Activated CD4-positive, alpha-beta T cell treated with anti-CD3 and anti-CD28 coated beads, Interleukin-2, amount 50 U/mL, for 16 hours (primary cell): Measurements from ENCODE around the gene FZD4.
"Not testable (repeated sequence)": the region's sequence is repeated elsewhere in the genome, so short reads cannot be mapped to it uniquely, and the experiment has no call there.

ENCODE experiments used
- DNase-seq: peaks from one replicate; pipeline ENCODE4 v3.0.0-alpha.2; 2020

Gene FZD4

DNA sequence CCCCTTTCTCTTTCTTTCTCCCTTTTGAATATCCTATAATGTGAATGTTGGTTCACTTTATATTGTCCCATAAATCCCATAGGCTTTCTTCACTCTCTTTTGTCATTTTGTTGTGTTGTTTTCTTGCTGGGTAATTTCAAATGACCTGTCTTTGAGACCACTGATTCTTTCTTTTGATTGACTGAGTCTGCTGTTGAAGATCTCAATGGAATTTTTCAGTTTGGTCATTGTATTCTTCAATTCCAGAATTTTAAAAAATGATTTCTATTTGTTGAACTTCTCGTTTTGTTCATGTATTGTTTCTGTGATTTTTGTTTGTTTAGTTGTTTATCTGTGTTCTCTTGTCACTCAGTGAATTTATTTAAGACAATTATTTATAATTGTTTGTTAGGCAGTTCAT lies 17.5 kb upstream of the FZD4 start:
- DNase-seq: no peak

DNA sequence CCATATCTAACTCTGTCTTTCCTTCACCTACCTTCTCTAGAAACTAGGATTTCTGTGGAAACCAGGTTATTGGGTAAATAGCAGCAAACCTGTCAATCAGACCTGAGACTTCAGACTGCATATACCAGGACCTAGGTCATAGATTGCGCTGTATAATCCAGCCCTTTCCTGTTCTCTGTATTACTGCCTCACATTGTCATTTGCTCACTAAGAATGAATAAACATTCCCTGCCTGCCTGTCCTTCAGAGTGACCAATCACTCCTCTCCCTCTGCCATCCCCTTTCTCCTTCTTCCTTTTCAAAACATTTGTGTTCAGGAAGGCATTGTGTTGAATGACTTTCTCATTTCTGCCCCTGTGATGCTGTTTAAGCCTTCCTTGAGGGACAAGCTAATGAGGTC lies 14.1 kb upstream of the FZD4 start:
- DNase-seq: no peak

- not testable (repeated sequence) for DNase-seq
Observed at GRCh38 chr11:86967601-86968000, 12.4 kb upstream of the FZD4 start.

DNA sequence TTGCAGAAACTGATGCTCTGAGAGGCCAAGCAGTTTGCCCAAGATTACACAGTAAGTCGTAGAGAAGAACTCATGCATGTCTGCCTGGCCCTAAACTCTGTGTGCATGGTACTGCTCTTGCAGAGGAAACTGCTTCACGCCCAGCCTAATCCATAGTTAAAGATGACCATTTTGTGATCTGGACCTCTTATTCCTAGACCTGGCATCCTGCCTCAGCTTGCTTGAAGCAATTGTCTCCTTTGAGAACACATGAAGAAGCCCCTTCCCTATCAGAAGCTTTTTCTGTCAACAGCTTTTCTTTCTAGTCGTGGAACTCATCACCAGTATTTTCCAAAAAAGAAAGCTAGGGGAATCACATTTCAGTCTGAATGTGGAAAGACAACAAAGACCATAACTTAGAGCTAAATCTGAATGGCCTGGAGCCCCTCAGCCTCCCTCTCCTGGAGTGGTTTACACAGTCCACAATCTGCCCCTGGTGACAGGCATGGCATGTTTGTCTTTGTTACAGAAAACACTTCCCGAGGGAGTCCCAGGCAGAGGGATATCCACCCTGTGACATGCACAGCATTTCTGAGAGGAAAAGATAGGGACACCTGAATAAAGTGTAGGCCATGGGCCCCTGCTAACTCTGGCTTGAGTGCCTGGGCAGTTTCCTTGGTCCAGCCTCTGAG lies 2.9 kb upstream of the FZD4 start:
- no peak for DNase-seq

GRCh38 chr11:86956905-86957195 lies 1.7 kb upstream of the FZD4 start:
- no peak for DNase-seq

GRCh38 chr11:86955111-86955360 lies 159 bp downstream of the FZD4 start:
- no peak for DNase-seq

DNA sequence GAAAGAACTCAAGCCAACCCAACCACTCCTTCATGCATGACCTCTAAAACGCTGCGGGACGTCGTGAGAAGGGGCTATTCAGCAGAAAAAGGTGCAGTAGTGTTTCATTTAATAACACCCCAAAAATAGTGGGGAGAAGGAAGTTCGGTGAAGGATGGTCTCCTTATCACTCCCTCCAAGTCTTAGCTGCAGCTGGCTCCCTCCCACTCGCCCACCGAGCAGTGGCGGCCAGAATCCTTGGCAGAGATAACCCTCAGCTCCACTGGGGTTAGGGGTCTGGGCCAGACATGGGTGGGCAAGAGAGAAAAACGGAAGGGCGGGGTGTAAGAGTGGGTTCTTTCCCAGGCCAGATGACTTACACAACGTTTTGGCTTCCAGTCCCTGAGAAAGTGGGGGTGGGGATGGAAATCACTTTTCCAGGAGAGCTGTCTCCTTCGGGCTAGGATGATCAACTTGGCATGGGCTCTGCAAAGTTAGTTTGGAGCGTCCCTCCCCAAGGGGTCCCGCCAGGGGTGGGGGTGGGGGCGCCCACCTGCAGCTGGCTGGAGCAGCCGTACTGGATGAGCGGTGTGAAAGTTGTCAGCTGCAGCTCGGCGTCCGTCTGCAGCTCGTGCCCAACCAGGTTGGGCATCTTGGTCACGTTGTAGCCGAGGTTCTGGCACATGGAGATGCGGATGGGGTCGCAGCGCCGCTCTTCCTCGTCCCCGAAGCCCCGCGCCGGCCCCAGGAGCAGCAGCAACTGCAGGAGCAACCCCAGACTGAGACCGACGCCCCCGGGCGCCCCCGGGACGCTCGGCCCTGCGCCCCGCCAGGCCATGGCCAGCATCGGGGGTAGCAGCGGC lies 705 bp downstream of the FZD4 start:
- no peak for DNase-seq

DNA sequence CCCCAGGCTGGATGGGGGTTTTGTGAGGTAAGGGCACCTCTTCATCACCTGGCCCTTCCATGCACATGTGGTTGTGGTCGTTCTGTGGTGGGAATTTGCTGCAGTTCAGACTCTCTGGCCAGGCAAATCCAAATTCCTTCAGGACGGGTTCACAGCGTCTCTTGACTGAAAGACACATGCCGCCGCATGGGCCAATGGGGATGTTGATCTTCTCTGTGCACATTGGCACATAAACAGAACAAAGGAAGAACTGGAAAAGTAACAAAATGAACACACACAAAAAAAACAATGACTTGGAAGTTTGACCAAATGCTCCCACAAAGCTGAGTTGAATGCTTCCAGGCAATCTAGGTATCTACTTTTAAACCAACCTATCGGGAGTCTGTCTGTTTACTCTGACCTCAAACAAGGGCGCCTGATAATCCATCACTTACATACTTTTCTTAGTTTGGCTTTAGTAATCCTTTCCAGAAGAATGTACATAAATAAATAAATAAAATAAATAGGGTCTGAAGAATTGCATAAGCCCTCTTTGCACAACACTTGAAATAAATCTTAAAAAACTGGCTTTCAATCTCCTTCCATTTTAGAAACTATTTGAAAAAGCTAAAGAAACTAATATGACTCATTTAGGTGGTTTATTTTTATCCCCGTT lies 2.8 kb downstream of the FZD4 start:
- no peak for DNase-seq

DNA sequence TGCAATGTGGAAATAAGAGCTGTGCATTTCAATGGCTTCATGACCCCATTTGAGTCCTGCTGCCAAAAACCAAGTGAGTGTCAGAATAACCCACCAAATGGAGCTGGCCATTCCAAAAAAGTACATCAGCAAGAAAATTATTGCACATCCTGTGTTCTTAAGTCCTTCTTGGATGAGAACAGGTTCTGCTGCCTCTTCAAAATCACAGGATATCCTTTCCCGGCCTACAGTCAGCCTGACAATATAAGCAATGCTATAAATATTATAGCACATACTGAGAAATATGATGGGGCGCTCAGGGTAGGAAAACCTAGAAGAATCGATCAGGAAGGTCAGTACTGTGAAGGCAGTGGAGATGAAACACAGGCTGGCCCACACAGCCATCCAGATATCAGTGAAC lies 3.5 kb downstream of the FZD4 start:
- no peak for DNase-seq

GRCh38 chr11:86950661-86950995 lies 4.6 kb downstream of the FZD4 start:
- DNase-seq: no peak

- DNase-seq: no peak
Observed at GRCh38 chr11:86949995-86950660, 5.1 kb downstream of the FZD4 start.

- DNase-seq: no peak
Observed at GRCh38 chr11:86948733-86949132, 6.5 kb downstream of the FZD4 start.

GRCh38 chr11:86947541-86947940 lies 7.7 kb downstream of the FZD4 start:
- no peak for DNase-seq

DNA sequence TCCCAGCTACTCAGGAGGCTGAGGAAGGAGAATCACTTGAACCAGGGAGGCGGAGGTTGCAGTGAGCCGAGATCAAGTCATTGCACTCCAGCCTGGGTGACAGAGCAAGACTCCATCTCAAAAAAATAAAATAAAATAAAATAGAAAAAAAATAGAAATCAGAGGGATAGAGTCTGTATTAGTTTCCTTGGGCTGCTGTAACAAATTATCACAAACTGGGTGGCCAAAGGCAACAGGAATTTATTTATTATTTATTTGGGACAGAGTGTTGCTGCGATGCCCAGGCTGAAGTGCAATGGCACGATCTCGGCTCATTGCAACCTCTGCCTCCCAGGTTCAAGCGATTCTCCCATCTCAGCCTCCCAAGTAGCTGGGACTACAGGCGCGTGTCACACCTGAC lies 11.7 kb downstream of the FZD4 start:
- DNase-seq: not testable (repeated sequence)

GRCh38 chr11:86941871-86942599 lies 13.2 kb downstream of the FZD4 start:
- DNase-seq: no peak

DNA sequence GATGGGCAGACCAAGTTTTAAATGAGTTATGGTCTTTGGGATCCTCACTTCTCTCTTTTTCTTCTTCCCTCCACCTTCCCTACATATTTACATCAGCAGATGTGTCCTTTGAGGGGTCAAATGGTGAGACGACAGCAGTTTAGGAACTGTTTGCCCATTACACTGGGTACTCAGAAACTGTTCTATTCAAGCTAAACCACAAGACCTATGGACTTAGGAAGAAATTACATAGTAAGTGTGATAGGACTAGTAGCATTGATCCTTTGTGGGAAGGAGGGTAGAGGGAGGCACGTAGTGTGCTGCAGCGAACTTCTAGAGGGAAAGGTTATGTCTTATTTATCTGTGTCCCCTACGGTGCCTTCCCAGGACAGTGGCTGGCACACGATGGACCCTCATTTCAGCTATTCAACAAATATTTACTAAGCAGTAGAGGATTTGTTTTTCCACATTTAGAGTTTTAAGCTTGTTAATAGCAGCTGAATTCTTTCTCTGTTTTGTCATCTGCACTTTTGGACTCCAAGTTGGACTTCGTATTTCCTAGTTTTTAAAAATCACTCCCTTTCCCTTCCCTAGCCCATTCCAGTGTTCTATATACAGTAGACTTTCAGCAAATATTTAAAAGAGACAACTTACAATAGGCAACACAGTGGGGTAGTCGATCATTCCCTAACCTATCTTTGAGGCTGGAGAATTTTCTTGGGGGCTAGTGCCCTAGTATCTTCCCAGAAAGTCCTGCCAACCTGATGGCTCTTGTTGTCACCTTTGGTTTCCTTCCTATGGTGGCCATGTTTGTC lies 13.9 kb downstream of the FZD4 start:
- DNase-seq: no peak

DNA sequence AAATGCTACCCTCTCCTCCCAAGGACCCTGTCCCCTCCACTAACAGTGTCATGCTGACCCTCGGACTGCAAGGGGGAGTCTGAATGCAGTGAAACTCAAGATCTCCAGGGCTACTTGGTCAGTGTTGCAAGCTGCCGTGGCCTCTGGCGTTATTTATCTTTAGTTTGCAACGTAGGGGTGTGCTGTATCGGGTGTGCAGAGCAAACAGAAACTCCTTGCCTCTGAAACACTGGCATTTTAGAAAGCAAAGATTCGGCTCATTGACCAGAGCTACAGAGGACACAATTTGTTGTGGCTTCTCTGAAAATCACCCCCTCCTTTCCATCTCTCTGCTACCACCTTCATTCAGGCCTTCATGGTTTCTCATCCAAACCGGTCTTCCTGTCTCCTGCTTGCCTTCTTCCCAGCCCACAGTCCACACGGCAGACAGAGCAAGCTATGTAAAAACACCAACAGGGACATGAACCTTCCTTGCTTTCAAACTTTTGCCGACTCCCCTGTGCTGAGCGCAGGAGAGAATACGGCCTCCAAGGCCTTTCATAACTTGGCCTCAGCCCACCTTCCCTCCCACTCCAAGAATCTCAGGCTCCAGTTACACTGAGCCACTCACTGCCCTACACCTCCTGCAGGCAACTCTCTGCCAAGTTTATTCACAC lies 14.9 kb downstream of the FZD4 start:
- no peak for DNase-seq

DNA sequence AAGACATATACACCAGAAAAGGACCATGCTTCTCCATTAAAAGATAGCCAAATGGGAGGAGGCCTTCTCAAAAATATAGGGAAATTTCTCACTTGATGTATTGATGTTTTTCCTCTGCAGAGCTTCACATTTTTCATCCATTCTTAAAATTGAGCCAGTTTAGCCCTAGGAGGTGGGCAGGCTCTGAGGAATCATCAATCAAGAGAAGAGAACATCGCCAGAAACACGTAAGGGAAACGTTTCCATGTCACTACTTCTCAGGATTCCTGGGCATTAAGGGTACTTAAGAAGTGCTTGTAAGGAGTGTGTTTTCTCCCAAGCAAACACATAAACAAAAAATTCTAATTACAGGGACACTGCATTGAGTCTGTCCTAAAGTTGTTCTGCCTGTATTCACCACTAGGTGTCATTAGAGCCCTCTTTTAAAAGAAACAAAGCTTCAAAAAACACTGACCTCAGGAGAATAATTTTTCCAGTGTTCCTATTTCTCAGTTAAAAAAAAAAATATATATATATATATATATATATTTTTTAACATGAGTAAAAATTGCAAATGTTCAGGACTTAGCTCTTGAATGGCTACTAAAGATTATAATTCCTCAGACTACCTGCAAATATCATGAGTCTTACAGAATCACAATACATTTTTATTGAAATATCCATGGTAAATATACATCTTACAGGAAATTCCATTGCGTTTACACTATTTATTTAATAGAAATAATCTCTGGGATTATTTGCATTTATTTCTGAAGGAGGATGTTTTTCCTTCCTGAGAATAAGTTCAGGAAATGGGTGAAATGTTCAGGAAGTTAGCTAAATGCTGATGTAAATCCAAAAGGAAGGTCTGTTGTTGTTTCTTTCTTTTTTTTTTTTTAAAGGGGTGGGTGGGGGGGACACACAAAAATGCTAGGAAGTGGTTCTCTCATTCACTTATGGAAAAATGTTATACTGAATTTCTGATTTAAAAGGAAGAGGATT lies 16.0 kb downstream of the FZD4 start:
- DNase-seq: peak; percentile 37

DNA sequence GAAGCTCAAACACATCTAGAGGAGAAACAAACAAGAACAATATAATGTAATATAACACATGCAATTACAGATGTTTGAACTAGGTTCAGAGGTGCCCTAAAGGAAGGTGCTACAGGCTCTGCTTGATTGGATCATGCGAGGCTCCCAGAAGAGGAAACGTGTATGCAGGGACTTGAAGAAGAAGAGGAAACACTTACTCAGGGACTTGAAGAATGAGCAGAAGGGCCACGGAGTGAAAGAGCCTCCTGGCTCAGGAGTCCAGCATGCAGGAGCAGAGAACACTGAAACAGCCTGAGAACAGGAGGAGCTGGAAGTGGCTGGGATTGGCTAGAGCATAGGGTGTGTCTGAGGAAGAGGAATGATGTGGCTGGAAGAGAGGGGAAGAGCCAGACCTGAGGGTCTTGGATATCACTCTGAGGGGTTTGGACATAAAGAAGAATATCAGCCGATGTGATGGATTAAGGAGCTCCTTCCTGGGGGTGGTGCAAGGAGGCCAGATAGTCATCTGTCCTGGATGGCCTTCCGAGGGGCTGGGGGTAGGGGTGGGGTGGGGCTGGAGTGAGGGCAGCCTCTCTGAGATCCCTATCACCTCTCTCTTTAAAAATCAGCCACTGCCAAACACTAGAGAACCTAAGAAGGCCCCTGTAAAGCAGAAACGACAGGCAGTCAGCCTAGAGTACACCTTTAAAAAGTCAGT lies 16.8 kb downstream of the FZD4 start:
- DNase-seq: no peak

- not testable (repeated sequence) for DNase-seq
Observed at GRCh38 chr11:86937193-86937806, 17.9 kb downstream of the FZD4 start.
